ENCODE measurements around the gene HAUS6. TPM values are rescaled to one million over a fixed set of nuclear protein-coding genes. Genes with fewer than 3 reads are reported as not detected.
A peak's percentile ranks its signal among the peaks of the same experiment; 100 is the strongest.
"Not testable (repeated sequence)": the region's sequence is repeated elsewhere in the genome, so short reads cannot be mapped to it uniquely, and the experiment has no call there.

HAUS6 gene, protein sequence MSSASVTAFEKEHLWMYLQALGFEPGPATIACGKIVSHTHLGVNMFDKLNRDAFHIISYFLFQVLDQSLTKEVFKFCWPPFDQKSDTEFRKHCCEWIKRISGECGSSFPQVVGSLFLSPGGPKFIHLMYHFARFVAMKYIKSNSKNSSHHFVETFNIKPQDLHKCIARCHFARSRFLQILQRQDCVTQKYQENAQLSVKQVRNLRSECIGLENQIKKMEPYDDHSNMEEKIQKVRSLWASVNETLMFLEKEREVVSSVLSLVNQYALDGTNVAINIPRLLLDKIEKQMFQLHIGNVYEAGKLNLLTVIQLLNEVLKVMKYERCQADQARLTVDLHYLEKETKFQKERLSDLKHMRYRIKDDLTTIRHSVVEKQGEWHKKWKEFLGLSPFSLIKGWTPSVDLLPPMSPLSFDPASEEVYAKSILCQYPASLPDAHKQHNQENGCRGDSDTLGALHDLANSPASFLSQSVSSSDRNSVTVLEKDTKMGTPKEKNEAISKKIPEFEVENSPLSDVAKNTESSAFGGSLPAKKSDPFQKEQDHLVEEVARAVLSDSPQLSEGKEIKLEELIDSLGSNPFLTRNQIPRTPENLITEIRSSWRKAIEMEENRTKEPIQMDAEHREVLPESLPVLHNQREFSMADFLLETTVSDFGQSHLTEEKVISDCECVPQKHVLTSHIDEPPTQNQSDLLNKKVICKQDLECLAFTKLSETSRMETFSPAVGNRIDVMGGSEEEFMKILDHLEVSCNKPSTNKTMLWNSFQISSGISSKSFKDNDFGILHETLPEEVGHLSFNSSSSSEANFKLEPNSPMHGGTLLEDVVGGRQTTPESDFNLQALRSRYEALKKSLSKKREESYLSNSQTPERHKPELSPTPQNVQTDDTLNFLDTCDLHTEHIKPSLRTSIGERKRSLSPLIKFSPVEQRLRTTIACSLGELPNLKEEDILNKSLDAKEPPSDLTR
- 27.2 and 28.5 TPM in 2 replicates for total RNA-seq

DNA sequence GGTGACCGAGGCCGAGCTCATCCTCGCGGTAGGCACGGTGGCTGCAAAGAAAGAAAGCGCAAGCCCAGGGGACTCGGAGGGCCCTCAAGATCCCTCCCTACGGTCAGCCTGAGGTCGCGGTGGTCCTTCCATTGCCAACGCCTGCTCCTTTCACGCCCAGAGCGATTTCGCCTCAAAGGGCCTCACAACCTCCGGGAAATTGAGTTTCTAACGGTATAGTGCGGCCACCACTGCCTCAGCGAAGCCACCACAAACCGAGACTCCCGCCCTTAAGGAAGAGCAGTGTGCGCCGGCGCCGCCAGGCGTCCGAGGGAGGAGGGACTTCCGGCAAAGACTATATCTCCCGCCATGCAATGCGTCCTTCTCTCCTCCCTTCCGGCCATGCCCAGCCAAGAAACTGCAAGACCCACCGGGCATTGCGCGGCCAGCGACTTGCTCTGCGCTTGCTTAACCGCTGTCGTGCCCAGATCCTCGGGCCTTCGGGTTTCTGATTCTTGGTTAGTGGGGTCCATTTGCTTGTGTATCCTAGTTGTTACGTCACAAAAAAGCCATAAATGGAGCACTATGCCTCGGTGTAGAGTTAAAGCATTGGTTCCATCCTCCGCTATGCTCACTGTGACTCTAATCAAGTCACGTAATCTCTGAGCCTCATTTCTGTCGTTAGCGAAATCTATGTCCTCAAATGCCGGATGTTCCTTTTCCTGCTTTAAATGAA, at the start of gene HAUS6:
TSS of gene HAUS6 (minus strand) at position 274 of the 715 bp plus-strand sequence. CDS start at position 21, 253 bp downstream.
- H3K4me3 ChIP-seq (ENCODE audit: low read depth, low read length) = peak within 1 kb of the TSS; percentile 82
- TF ChIP-seq, protein P1, sequence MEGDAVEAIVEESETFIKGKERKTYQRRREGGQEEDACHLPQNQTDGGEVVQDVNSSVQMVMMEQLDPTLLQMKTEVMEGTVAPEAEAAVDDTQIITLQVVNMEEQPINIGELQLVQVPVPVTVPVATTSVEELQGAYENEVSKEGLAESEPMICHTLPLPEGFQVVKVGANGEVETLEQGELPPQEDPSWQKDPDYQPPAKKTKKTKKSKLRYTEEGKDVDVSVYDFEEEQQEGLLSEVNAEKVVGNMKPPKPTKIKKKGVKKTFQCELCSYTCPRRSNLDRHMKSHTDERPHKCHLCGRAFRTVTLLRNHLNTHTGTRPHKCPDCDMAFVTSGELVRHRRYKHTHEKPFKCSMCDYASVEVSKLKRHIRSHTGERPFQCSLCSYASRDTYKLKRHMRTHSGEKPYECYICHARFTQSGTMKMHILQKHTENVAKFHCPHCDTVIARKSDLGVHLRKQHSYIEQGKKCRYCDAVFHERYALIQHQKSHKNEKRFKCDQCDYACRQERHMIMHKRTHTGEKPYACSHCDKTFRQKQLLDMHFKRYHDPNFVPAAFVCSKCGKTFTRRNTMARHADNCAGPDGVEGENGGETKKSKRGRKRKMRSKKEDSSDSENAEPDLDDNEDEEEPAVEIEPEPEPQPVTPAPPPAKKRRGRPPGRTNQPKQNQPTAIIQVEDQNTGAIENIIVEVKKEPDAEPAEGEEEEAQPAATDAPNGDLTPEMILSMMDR (conservative IDR thresholded peaks at IDR 0.05; ENCODE audit: low read depth, low read length) = peak; percentile 46
- DNase-seq (ENCODE audit: low read depth) = peak; percentile 79

DNA sequence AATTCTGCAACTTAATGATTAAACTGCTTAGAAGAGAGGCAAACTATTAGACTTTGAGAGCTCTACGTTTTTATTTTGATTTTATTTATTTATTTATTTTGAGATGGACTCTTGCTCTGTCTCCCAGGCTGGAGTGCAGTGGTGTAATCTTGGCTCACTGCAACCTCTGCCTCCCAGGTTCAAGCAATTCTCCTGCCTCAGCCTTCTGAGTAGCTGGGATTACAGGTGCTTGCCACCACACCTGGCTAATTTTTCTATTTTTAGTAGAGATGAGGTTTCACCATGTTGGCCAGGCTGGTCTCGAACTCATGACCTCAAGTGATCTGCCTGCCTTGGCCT, 49.4 kb upstream of the HAUS6 start:
- not testable (repeated sequence) for DNase-seq (ENCODE audit: low read depth); H3K4me3 ChIP-seq (ENCODE audit: low read depth, low read length)

DNA sequence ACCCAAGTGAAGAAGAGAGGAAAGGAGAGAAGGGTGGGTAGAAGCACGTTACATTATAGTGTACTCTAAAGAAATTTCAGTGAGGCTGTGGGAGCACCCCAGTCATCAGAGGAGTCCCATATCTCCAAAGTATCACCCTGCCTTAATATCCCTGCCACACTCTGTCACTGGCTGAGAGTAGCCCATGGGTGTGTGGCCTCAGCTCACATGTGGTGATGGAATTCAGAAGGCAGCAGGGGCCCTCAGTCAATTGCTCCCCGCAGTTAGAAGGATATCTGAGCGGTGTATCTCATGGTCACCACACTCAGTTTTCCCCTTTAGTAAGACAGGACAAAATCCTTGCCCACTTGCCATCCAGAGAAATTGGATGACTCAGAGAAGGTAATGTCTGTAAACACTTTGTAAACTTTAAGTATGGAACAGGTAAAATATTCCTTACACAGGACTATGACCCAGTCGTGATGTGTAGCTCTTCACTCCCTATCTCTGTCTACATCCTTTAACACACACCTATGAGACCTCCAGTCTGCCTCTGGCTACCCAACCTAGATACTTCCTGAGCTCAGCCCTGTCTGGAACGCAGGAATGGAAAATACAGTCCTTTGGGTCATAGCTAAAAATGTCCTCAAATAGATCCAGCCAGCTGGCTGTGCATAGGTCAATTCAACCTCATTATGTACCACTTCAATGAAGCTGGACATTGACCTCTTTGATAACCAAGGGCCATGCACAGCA, 48.9 kb upstream of the HAUS6 start:
- TF ChIP-seq, protein P1 (conservative IDR thresholded peaks at IDR 0.05; ENCODE audit: low read depth, low read length) = no peak
- DNase-seq (ENCODE audit: low read depth) = no peak

DNA sequence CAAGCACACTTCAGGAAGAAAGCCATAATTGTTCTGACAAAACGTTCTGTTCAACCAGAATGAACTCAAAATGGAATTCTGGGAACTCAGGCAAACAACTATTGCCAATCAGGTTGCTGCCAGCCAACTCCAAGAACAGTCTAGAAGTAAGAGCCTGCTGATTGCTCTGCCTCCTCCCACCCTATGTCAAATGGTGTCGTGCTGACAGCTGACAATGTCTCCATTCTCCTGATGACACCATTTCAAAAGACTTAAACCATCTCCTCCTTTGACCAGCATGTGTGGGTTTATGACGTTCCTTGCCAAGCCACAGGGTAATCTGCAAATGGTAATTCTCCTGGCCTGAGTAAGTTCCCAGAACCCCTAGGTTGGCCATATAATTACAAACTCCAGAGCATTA, 46.5 kb upstream of the HAUS6 start:
- TF ChIP-seq, protein P1 (conservative IDR thresholded peaks at IDR 0.05; ENCODE audit: low read depth, low read length) = no peak
- no peak overlapping the region for H3K4me3 ChIP-seq (ENCODE audit: low read depth, low read length)
- no peak for DNase-seq (ENCODE audit: low read depth)

More for the DNA sequence above, 48.9 kb upstream of the HAUS6 start:
- H3K4me3 ChIP-seq (ENCODE audit: low read depth, low read length) = no peak overlapping the region

DNA sequence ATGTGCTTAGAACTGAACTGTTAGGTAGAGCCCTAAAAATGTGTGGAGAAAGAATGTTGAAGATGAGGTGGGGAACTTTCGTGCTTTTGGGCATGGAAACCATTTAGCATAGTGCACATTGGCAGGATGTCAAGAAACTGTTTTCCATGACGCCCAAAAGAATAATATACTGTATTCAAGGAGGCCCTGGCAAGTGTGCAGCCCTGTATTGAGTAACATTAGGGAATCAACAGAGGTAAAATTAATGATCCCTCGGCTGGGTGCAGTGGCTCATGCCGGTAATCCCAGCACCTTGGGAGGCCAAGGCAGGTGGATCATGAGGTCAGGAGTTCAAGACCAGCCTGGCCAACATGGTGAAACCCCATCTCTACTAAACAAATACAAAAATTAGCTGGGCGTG, 45.5 kb upstream of the HAUS6 start:
- DNase-seq (ENCODE audit: low read depth) = no peak
- TF ChIP-seq, protein P1 (conservative IDR thresholded peaks at IDR 0.05; ENCODE audit: low read depth, low read length) = no peak
- no peak overlapping the region for H3K4me3 ChIP-seq (ENCODE audit: low read depth, low read length)

DNA sequence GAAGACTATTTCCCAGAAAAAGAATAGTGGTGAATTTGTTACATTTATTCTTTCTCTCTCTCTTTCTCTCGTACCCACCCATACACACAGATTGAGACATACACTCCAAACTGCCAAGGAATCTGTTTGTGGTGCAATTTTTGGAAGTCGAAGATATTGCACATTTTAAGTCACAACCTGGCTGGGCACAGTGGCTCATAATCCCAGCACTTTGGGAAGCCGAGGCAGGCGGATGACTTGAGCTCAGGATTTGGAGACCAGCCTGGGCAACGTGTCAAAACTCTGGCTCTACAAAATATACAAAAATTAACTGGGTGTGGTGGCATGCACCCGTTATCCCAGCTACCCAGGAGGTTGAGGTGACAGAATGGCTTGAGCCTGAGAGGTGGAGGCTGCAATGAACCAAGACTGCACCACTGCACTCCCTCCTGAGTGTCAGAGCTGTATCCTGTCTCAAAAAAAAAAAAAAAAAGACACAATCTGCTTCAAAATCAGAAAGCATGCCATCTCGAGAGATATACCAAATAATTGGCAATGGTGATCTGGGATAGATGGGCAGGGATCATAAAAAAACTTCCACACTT, 43.8 kb upstream of the HAUS6 start:
- no peak for DNase-seq (ENCODE audit: low read depth)

More for the DNA sequence above, 43.8 kb upstream of the HAUS6 start:
- TF ChIP-seq, protein P1 (conservative IDR thresholded peaks at IDR 0.05; ENCODE audit: low read depth, low read length) = no peak
- no peak overlapping the region for H3K4me3 ChIP-seq (ENCODE audit: low read depth, low read length)
